H1 (cell line): Measurements from ENCODE around the gene TANC1. TPM values are rescaled to one million over a fixed set of nuclear protein-coding genes. Genes with fewer than 3 reads are reported as not detected.

Source experiments
- CTCF ChIA-PET: fragments of 300-600 bp; sonication (Branson Sonifier 250); formaldehyde crosslinking; loops from one replicate; lab custom pipeline; 2021; ENCODE audit not compliant: partially characterized antibody; lab: Charles Lee
- POLR2A ChIA-PET: fragments of 300-600 bp; sonication (Branson Sonifier 250); formaldehyde crosslinking; loops from one replicate; lab custom pipeline; 2021; ENCODE audit warnings: inconsistent platforms; ENCODE audit not compliant: partially characterized antibody; lab: Charles Lee
- DNase-seq, 2 experiments: peaks; one replicate each; pipeline versions ENCODE4 v3.0.0 to v3.0.0-alpha.2; 2010 to 2022; ENCODE audit warnings: low spot score in 2 of 2, low read depth in 1 of 2, mixed read lengths in 1 of 2
- FAIRE-seq: peaks from 2 replicates; lab custom pipeline; 2011; peaks lifted over from hg19 to GRCh38; lab: Jason Lieb, UNC
- H2AFZ ChIP-seq: 2 replicates; pipeline ENCODE4 v1.8.1; 2012; ENCODE audit warnings: low read length, inconsistent platforms
- H2AK5ac ChIP-seq: 2 replicates; pipeline ENCODE4 v1.6.1; 2013; ENCODE audit warnings: low read depth, low read length
- H2BK120ac ChIP-seq: replicated peaks from 2 replicates; pipeline ENCODE3; 2013; ENCODE audit warnings: low read depth, low read length, inconsistent platforms
- H2BK12ac ChIP-seq: 2 replicates; pipeline ENCODE4 v1.6.1; 2013; ENCODE audit warnings: low read depth, low read length
- H2BK15ac ChIP-seq: 2 replicates; pipeline ENCODE4 v1.6.1; 2013; ENCODE audit warnings: low read length
- H2BK20ac ChIP-seq: 2 replicates; pipeline ENCODE4 v1.6.1; 2013; ENCODE audit warnings: low read length
- H2BK5ac ChIP-seq: 2 replicates; pipeline ENCODE4 v1.6.1; 2013; ENCODE audit warnings: low read depth, low read length
- H3K14ac ChIP-seq: 2 replicates; pipeline ENCODE4 v1.6.1; 2013; ENCODE audit warnings: inconsistent platforms; ENCODE audit not compliant: insufficient read length
- H3K18ac ChIP-seq: 2 replicates; pipeline ENCODE4 v1.6.1; 2013; ENCODE audit warnings: low read length; ENCODE audit errors: extremely low read depth
- H3K23ac ChIP-seq: 2 replicates; pipeline ENCODE4 v1.6.1; 2013; ENCODE audit warnings: inconsistent platforms; ENCODE audit not compliant: insufficient read length
- H3K23me2 ChIP-seq: 2 replicates; pipeline ENCODE4 v1.6.1; 2013; ENCODE audit warnings: low read depth, low read length
- H3K27ac ChIP-seq: 2 replicates; pipeline ENCODE4 v1.6.1; 2011; ENCODE audit warnings: low read depth, low read length, inconsistent platforms
- H3K27me3 ChIP-seq, 4 experiments: replicated peaks in 1 of 4; 1 replicate in 1 of 4; 2 replicates in 3 of 4; pipeline versions ENCODE4 v1.6.1 to v1.8.1; 2011 to 2013; ENCODE audit warnings: low read length in 3 of 4, mild to moderate bottlenecking in 3 of 4, inconsistent platforms in 2 of 4, mixed read lengths in 2 of 4, moderate library complexity in 1 of 4; ENCODE audit not compliant: control insufficient read depth in 3 of 4, insufficient read depth in 3 of 4; ENCODE audit errors: extremely low read depth in 1 of 4
- H3K36me3 ChIP-seq, 4 experiments: 2 replicates each; pipeline versions ENCODE4 v1.6.1 to v1.8.1; 2011 to 2013; ENCODE audit warnings: mild to moderate bottlenecking in 4 of 4, low read length in 3 of 4, moderate library complexity in 2 of 4, control low read depth in 1 of 4, inconsistent platforms in 1 of 4; ENCODE audit not compliant: insufficient read depth in 4 of 4, control insufficient read depth in 2 of 4
- H3K4ac ChIP-seq: replicated peaks from 2 replicates; pipeline ENCODE3; 2013; ENCODE audit warnings: low read length, low read depth, mixed read lengths, inconsistent platforms; ENCODE audit not compliant: insufficient read length
- H3K4me1 ChIP-seq, 4 experiments: replicated peaks in 1 of 4; 1 replicate in 1 of 4; 2 replicates in 3 of 4; pipeline versions ENCODE4 v1.6.1 to v1.8.1; 2011 to 2013; ENCODE audit warnings: low read length in 3 of 4, inconsistent platforms in 2 of 4, mixed read lengths in 1 of 4; ENCODE audit not compliant: insufficient read depth in 4 of 4, control insufficient read depth in 3 of 4
- H3K4me2 ChIP-seq, 2 experiments: 2 replicates each; pipeline versions ENCODE4 v1.6.1 to v1.8.1; 2011 to 2013; ENCODE audit warnings: low read depth in 2 of 2, low read length in 2 of 2, control low read depth in 1 of 2, inconsistent platforms in 1 of 2, mild to moderate bottlenecking in 1 of 2; ENCODE audit not compliant: insufficient read depth in 1 of 2
- H3K4me3 ChIP-seq, 4 experiments: fragments of 200-600, 300-600 bp in 1 of 4; sonication (generic), shearing (Covaris generic), sonication (Bioruptor Twin) in 1 of 4; 2 replicates each; pipeline versions ENCODE4 v1.5.1 to v1.8.1; 2011 to 2016; ENCODE audit warnings: low read length in 4 of 4, low read depth in 3 of 4, control low read depth in 2 of 4, inconsistent platforms in 2 of 4, mild to moderate bottlenecking in 2 of 4, mixed read lengths in 1 of 4, moderate library complexity in 1 of 4; ENCODE audit not compliant: insufficient read depth in 2 of 4; ENCODE audit errors: extremely low read depth in 1 of 4
- H3K56ac ChIP-seq: replicated peaks from 2 replicates; pipeline ENCODE3; 2013; ENCODE audit warnings: low read depth, mild to moderate bottlenecking, mixed read lengths, low read length, inconsistent platforms; ENCODE audit not compliant: insufficient read length
- H3K79me1 ChIP-seq: 2 replicates; pipeline ENCODE4 v1.6.1; 2013; ENCODE audit warnings: low read depth, low read length, control low read depth
- H3K79me2 ChIP-seq, 2 experiments: 2 replicates each; pipeline versions ENCODE4 v1.6.1 to v1.8.1; 2012 to 2013; ENCODE audit warnings: low read length in 2 of 2, mild to moderate bottlenecking in 2 of 2, inconsistent platforms in 1 of 2; ENCODE audit not compliant: insufficient read depth in 2 of 2, control insufficient read depth in 1 of 2
- H3K9ac ChIP-seq, 4 experiments: replicated peaks in 1 of 4; 1 replicate in 1 of 4; 2 replicates in 3 of 4; pipeline versions ENCODE4 v1.6.1 to v1.8.1; 2011 to 2013; ENCODE audit warnings: low read depth in 3 of 4, low read length in 3 of 4, control low read depth in 2 of 4, mild to moderate bottlenecking in 2 of 4, moderate library complexity in 2 of 4, inconsistent platforms in 1 of 4; ENCODE audit errors: extremely low read depth in 1 of 4
- H3K9me3 ChIP-seq, 2 experiments: 2 replicates each; pipeline versions ENCODE4 v1.6.1 to v1.8.1; 2012 to 2013; ENCODE audit warnings: mild to moderate bottlenecking in 2 of 2, moderate library complexity in 2 of 2, control low read depth in 1 of 2, inconsistent platforms in 1 of 2, low read depth in 1 of 2, low read length in 1 of 2, mixed read lengths in 1 of 2; ENCODE audit not compliant: insufficient read depth in 2 of 2
- H4K20me1 ChIP-seq, 2 experiments: replicated peaks in 1 of 2; 2 replicates each; pipeline versions ENCODE3 to v1.8.1; 2011 to 2013; ENCODE audit warnings: inconsistent platforms in 2 of 2, low read length in 2 of 2, mild to moderate bottlenecking in 1 of 2; ENCODE audit not compliant: insufficient read depth in 2 of 2, control insufficient read depth in 1 of 2
- H4K5ac ChIP-seq: 2 replicates; pipeline ENCODE4 v1.6.1; 2013; ENCODE audit warnings: low read length, low read depth, mixed read lengths, inconsistent platforms; ENCODE audit not compliant: insufficient read length
- H4K8ac ChIP-seq: 2 replicates; pipeline ENCODE4 v1.8.0; 2013; ENCODE audit warnings: mild to moderate bottlenecking, moderate library complexity, low read length, inconsistent platforms; ENCODE audit not compliant: insufficient read depth; ENCODE audit errors: extremely low read depth
- H4K91ac ChIP-seq: replicated peaks from 2 replicates; pipeline ENCODE3; 2013; ENCODE audit warnings: low read length, mixed read lengths, inconsistent platforms; ENCODE audit not compliant: insufficient read length
- BRCA1 ChIP-seq: IDR thresholded peaks from 2 replicates; pipeline ENCODE4 v1.6.1; 2012; ENCODE audit warnings: low read depth, low read length, improper control_type of control experiment
- E2F6 ChIP-seq: IDR thresholded peaks from 2 replicates; pipeline ENCODE4 v1.6.1; 2012; ENCODE audit warnings: inconsistent platforms
- EZH2 ChIP-seq: fragments of 200-600 bp; sonication (generic); IDR thresholded peaks from 2 replicates; pipeline ENCODE4 v1.7.1; 2012; ENCODE audit warnings: low read depth, mild to moderate bottlenecking, moderate library complexity, low read length, inconsistent platforms; ENCODE audit not compliant: severe bottlenecking
- HDAC6 ChIP-seq: IDR thresholded peaks from one replicate; pipeline ENCODE4 v1.7.1; 2012; ENCODE audit warnings: low read depth, mild to moderate bottlenecking, inconsistent platforms, low read length, moderate library complexity
- JUND ChIP-seq: IDR thresholded peaks from 2 replicates; pipeline ENCODE4 v1.6.1; 2011; ENCODE audit warnings: mild to moderate bottlenecking, improper control_type of control experiment, low read length
- POLR2A ChIP-seq, 2 experiments: IDR thresholded peaks; 1 replicate in 1 of 2; 2 replicates in 1 of 2; pipeline ENCODE4 v1.6.1; 2011; ENCODE audit warnings: low read depth in 2 of 2, low read length in 2 of 2, mild to moderate bottlenecking in 2 of 2; ENCODE audit errors: control extremely low read depth in 1 of 2
- POLR2AphosphoS5 ChIP-seq: IDR thresholded peaks from 2 replicates; pipeline ENCODE4 v1.6.1; 2011; ENCODE audit warnings: low read depth, low read length
- RBBP5 ChIP-seq: IDR thresholded peaks from 2 replicates; pipeline ENCODE4 v1.7.1; 2012; ENCODE audit warnings: low read depth, mild to moderate bottlenecking, inconsistent platforms, low read length, moderate library complexity, borderline replicate concordance
- SIN3A ChIP-seq, 2 experiments: IDR thresholded peaks in 1 of 2; conservative IDR thresholded peaks in 1 of 2; 2 replicates each; pipeline ENCODE4 v1.6.1; 2011 to 2012; ENCODE audit warnings: low read length in 2 of 2, improper control_type of control experiment in 1 of 2, low read depth in 1 of 2, mild to moderate bottlenecking in 1 of 2
- SIRT6 ChIP-seq: IDR thresholded peaks from one replicate; pipeline ENCODE4 v1.7.1; 2012; ENCODE audit warnings: low read length, inconsistent platforms
- SP2 ChIP-seq: IDR thresholded peaks from 2 replicates; pipeline ENCODE4 v1.6.1; 2012; ENCODE audit warnings: mild to moderate bottlenecking, low read length, inconsistent platforms
- TAF7 ChIP-seq: optimal IDR thresholded peaks from 2 replicates; pipeline ENCODE3; 2011; ENCODE audit warnings: low read depth, mild to moderate bottlenecking, inconsistent platforms, low read length, moderate library complexity, borderline replicate concordance
- ZNF274 ChIP-seq: IDR thresholded peaks from 2 replicates; pipeline ENCODE4 v1.7.0; 2012; ENCODE audit warnings: low read length, borderline replicate concordance; ENCODE audit errors: extremely low read depth
- WGBS, 2 experiments: shearing (Covaris generic) in 1 of 2; methylation state at CpG; one replicate each; pipeline versions ENCODE4 v1.1.6 to v1.1.7; 2013 to 2015; ENCODE audit warnings: low lambda C conversion rate in 2 of 2, mixed read lengths in 2 of 2, inconsistent platforms in 1 of 2, low coverage in 1 of 2, missing lambda C conversion rate in 1 of 2; ENCODE audit not compliant: insufficient replicate concordance in 2 of 2, insufficient coverage in 1 of 2, insufficient read length in 1 of 2; ENCODE audit errors: extremely low coverage in 1 of 2, missing lambda C conversion rate in 1 of 2; 5-methylcytosine and 5-hydroxymethylcytosine counted together
- polyA plus RNA-seq, 7 experiments: library from polyadenylated mRNA; depleted of rRNA in 3 of 7; stranded (reverse) in 5 of 7; unstranded in 2 of 7; fragments of >200 nt in 5 of 7; fragments of 200-250 nt in 2 of 7; gene quantifications; 1 replicate in 5 of 7; 2 replicates in 1 of 7; 4 replicates in 1 of 7; pipeline versions ENCODE4 v1.2.1 to v1.2.3, GENCODE V29; 2011 to 2013; ENCODE audit warnings: missing spikeins in 2 of 7, mixed read lengths in 2 of 7
- total RNA-seq: library from RNA; stranded (reverse); fragmentation: NEBNext Ultra II Directional; extraction: Animal tissue kit (Norgen Biotek cat#: 25700); gene quantifications from 2 replicates; pipeline ENCODE4 v1.2.1, GENCODE V29; 2021

TANC1 gene
- total and polyA plus RNA-seq, 2 of the 8 experiments (the other 6 are each of a cell fraction or from before 2014, with no cell fraction given), result 4.1 to 7.6 TPM

- Histone ChIP-seq H3K4me3 (no peak overlapping the region), H3K23ac (no peak overlapping the region), H3K4me2 (no peak overlapping the region), H2BK20ac (no peak overlapping the region), H4K8ac (no peak overlapping the region), H3K27ac (no peak overlapping the region), H2BK120ac (no peak overlapping the region), H3K4ac (no peak overlapping the region), H2AFZ (no peak overlapping the region), H3K36me3 (no peaks in the 10 kb centered on the region)
- TF ChIP-seq E2F6 (no peak), POLR2A (IDR thresholded peaks at IDR 0.05; ENCODE audit: control extremely low read depth in 1 of 2, low read depth in 2 of 2, low read length in 2 of 2) (no peak), TAF7 (no peak), ZNF274 (no peak), POLR2AphosphoS5 (no peak), SIN3A (conservative IDR thresholded peaks at IDR 0.05 in 1 of 2, IDR thresholded peaks at IDR 0.05 in 1 of 2; ENCODE audit: low read depth in 1 of 2, low read length in 2 of 2) (no peak), RBBP5 (no peak), HDAC6 (no peak), SIRT6 (no peak), JUND (no peak), SP2 (no peak), EZH2 (no peak), BRCA1 (no peak)
- TF ChIP-seq, all 59 proteins: peak for 0
- ChIA-PET POLR2A (no interaction called here), CTCF (interaction anchor here (0.7 to 6.6 kb wide), 13 partner anchors 9 to 85 kb away, joined by 3 to 28 read pairs (median 3); no protein-coding TSS in a partner anchor)
- H3K4me1 ChIP-seq, result peaks cover 0 to 8% (median 2%) of the 10 kb centered on the region in 4 experiments; a peak in 3 of 7 replicates
- H3K79me2 ChIP-seq, result no peaks in the 10 kb centered on the region
- H4K5ac ChIP-seq, result no peak overlapping the region
- H2BK12ac ChIP-seq, result no peak overlapping the region
- no peak overlapping the region for H3K9ac ChIP-seq
- H3K18ac ChIP-seq, result no peak overlapping the region
- H3K27me3 ChIP-seq, result no peaks in the 10 kb centered on the region
- H2AK5ac ChIP-seq, result no peak overlapping the region
- H2BK15ac ChIP-seq, result no peak overlapping the region
- no peaks in the 10 kb centered on the region for H4K20me1 ChIP-seq
- 0 out of 2 replicates have a peak overlapping the region, but pooled peaks have one; percentile 8 for H2BK5ac ChIP-seq
- 93% methylated on average over 3 of the region's 3 CpGs; no CpG with 5 or more reads in 1 of the 2 experiments for WGBS, 2 experiments
- no peaks in the 10 kb centered on the region for H3K79me1 ChIP-seq
- no peak overlapping the region for H3K14ac ChIP-seq
- no peaks in the 10 kb centered on the region for H3K23me2 ChIP-seq
- DNase-seq (no peak), FAIRE-seq (no peak)
- no peaks in the 10 kb centered on the region for H3K9me3 ChIP-seq
- no peak overlapping the region for H4K91ac ChIP-seq
- no peak overlapping the region for H3K56ac ChIP-seq
Measured at GRCh38 chr2:159147690-159148089, 179.2 kb downstream of the TANC1 start.
